Lower leg skin (tissue), 4 donors: ENCODE results near the gene OVCA2. TPM values are rescaled to one million over a fixed set of nuclear protein-coding genes. Genes with fewer than 3 reads are reported as not detected.
A peak's percentile ranks its signal among the peaks of the same experiment; 100 is the strongest.

Experiments
- DNase-seq, 2 donors: peaks; one replicate each; pipeline ENCODE4 v3.0.0-alpha.2; 2019; ENCODE audit warnings: low spot score in 2 of 2
- H3K4me3 ChIP-seq: fragments of 200-600 bp; sonication (generic); 2 replicates; pipeline ENCODE4 v1.5.1; 2017; ENCODE audit warnings: mild to moderate bottlenecking, low read depth; ENCODE audit not compliant: poor library complexity, severe bottlenecking
- CTCF ChIP-seq, 3 donors: fragments of 450-650 bp; IDR thresholded peaks; one replicate each; pipeline ENCODE4 v1.5.1; 2016; ENCODE audit warnings: antibody characterized with exemption in 3 of 3, mild to moderate bottlenecking in 3 of 3, moderate library complexity in 2 of 3
- POLR2A ChIP-seq, 2 donors: fragments of 450-650 bp; IDR thresholded peaks; one replicate each; pipeline ENCODE4 v1.6.1; 2016 to 2017; ENCODE audit warnings: antibody characterized with exemption in 2 of 2, mild to moderate bottlenecking in 1 of 2, moderate library complexity in 1 of 2
- WGBS, 2 donors: methylation state at CpG; one replicate each; pipeline ENCODE4 v1.1.5; 2018; 5-methylcytosine and 5-hydroxymethylcytosine counted together
- intact Hi-C: fragments of 100-400 bp; cut with DNase I; formaldehyde crosslinking; loops from one replicate; pipeline ENCODE4 v1.15.0; 2023; ENCODE audit warnings: low total_unique reads
- total RNA-seq, 4 donors: library from RNA; depleted of rRNA; stranded (reverse); fragments of >200 nt; gene quantifications; one replicate each; pipeline ENCODE4 v1.1.0, GENCODE V29; 2016

The OVCA2 gene
- total RNA-seq, 4 donors from 2014 or later: 34.2 to 51.5 (median 40.3) TPM

- TF ChIP-seq CTCF (IDR thresholded peaks at IDR 0.05) (no peak), POLR2A (IDR thresholded peaks at IDR 0.05) (no peak)
- intact Hi-C loops: no loop called here
- 83% methylated on average over 9 of the region's 9 CpGs for WGBS, 2 donors
- no peak for DNase-seq
- H3K4me3 ChIP-seq: no peak overlapping the region
These were observed 45.0 kb upstream of the OVCA2 start for GRCh38 chr17:1996800-1997288.

DNA sequence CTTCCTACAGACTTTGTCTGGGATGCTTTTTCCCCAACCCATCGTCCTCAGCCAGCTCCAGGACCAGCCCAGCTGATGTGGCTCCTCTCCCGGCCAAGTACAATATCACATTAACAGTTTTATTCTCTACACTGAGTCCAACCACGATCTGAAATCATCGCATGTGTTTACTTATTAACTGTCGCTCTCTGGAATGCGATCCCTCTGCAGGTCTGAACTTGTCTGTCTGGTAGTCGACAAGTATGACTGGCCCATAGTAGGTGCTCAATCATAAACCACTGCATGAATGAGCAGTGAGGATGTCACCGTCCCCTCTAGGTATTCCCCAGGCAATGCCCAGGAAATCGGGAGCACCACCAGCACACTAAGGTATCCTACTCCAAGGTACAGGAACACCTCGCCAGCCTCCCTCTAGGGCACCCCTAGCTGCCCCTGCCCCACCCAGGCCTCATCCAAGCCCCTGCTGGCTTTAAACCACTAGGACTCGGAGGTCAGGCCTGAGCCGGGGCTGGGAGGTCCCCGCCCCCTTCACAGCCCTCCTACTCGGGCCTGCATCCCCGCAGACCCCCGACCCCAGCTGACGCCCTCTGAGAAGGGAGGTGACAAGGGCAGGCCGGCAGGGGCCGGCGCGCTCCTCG is 44.4 kb upstream of the OVCA2 start:
- no peak overlapping the region for H3K4me3 ChIP-seq
- intact Hi-C loops: no loop called here
- TF ChIP-seq CTCF (IDR thresholded peaks at IDR 0.05) (no peak), POLR2A (IDR thresholded peaks at IDR 0.05) (no peak)
- WGBS, 2 donors: 49 to 57% methylated on average over 17 to 22 of the region's 22 CpGs
- no peak for DNase-seq

DNA sequence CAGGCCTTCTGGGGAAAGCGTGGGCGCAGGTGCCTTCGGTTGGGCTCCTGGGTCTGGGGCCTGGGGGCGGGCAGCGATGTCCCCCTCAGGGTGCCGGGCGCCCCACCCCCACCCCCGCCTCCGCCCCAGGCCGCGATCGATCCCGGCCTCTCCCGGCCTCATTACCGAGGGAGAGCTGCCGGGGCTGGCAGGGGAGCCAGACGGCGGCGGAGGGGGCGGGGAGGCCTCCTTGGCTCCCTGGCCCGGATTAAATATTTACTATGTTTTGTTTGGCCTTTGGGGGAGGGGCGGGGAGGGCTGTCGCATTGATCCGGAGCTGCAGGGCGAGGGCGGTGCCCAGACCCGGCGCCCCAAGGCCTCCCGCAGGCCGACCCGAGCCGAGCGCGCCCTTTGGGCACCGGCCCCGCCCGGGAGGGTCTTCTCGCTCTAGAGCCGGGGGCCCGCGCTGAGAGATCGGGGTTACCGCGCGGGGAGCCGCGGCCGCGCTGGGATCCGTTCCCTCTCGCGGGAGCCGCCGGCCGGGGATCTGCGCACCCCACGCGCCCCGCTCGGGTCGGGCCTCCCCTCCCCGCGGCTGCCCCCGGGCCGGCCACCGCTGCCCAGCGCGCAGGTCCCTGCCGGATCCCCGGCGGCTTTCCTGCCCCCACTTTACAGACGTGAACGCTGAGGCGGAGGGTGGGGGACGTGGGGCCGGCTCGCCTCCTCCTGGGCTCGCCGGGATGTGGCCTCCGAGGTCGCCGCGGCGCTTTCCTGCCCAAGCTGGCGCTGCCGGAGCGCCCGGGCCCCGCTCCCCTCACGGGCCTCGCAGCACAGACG is 43.7 kb upstream of the OVCA2 start:
- WGBS, 2 donors: 3 to 8% methylated on average over 11 to 70 of the region's 92 CpGs
- intact Hi-C loops: no loop called here
- peak overlapping the region; percentile 8 for H3K4me3 ChIP-seq
- DNase-seq: no peak
- no peak for TF ChIP-seq POLR2A (IDR thresholded peaks at IDR 0.05)
- TF ChIP-seq CTCF (IDR thresholded peaks at IDR 0.05): no peak

DNA sequence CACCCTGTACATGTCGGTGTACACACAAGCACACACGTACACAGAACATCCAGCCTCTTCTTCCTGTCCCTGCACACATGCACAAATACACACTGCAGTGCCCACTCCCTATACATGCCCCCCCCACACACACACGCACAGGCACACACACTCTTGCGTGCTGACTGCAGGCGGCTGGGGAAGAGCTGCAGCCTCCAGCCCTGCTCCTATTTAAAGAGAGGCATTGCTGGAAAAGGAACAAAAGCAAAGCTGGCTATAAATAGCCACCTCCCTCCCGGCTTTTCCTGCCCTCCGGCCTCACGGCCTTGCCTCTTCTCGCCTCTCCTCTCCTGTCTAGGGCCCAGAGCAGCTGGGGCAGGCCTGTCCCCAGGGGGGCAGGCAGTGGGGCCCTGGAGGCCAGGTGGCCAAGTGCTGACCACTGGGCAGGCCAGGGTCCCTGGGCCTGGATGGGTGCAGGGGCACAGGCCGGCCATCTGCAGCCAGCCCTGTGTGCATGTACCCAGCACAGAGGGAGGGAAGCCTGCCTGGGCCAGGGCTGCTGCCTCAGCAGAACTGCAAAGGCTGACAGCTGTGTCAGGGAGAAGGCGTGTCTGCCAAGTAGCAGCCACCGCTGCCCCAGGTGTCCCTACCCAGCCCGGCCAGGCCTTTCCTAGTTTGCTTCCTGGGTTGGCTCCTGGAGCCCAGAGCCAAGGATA is 42.1 kb upstream of the OVCA2 start:
- intact Hi-C loops: no loop called here
- no peak for DNase-seq
- H3K4me3 ChIP-seq: no peak overlapping the region
- TF ChIP-seq CTCF (IDR thresholded peaks at IDR 0.05) (no peak), POLR2A (IDR thresholded peaks at IDR 0.05) (no peak)
- 15 to 17% methylated on average over 11 to 12 of the region's 13 CpGs for WGBS, 2 donors

GRCh38 chr17:2002767-2003329 is 39.0 kb upstream of the OVCA2 start:
- no peak for DNase-seq
- TF ChIP-seq POLR2A (IDR thresholded peaks at IDR 0.05) (no peak), CTCF (IDR thresholded peaks at IDR 0.05) (no peak)
- intact Hi-C loops: no loop called here
- WGBS, 2 donors: 39 to 60% methylated on average over 16 of the region's 16 CpGs
- H3K4me3 ChIP-seq: no peak overlapping the region
